PC-3 (cell line): ENCODE measurements around the gene LMO4.

Source experiments
- CTCF ChIP-seq: fragments of 300-600 bp; sonication (generic); conservative IDR thresholded peaks from 2 replicates; pipeline ENCODE4 v1.5.1; 2017; ENCODE audit warnings: antibody characterized with exemption, low read depth, mild to moderate bottlenecking, low read length
- EZH2 ChIP-seq: fragments of 300-600 bp; sonication (generic); IDR thresholded peaks from one replicate; pipeline ENCODE4 v1.6.1; 2017; ENCODE audit warnings: antibody characterized with exemption, mild to moderate bottlenecking, low read length; ENCODE audit not compliant: unreplicated experiment

GRCh38 chr1:87349036-87349435 lies 20.4 kb downstream of the LMO4 start:
- no peak for TF ChIP-seq EZH2
- TF ChIP-seq CTCF: no peak
